CD4-positive, alpha-beta memory T cell (primary cell): Measurements from ENCODE around the gene GNAZ. TPM values are rescaled to one million over a fixed set of nuclear protein-coding genes. Genes with fewer than 3 reads are reported as not detected.
"Not testable (repeated sequence)": the region's sequence is repeated elsewhere in the genome, so short reads cannot be mapped to it uniquely, and the experiment has no call there.

Experiments used
- CTCF ChIA-PET: fragments of 350-600 bp; sonication (Branson Sonifier 250); formaldehyde crosslinking; loops from one replicate; lab custom pipeline; 2021; ENCODE audit warnings: inconsistent platforms; ENCODE audit not compliant: partially characterized antibody; lab: Charles Lee
- POLR2A ChIA-PET: fragments of 350-600 bp; sonication (Branson Sonifier 250); formaldehyde crosslinking; loops from one replicate; lab custom pipeline; 2021; ENCODE audit not compliant: partially characterized antibody; lab: Charles Lee
- DNase-seq, 5 donors: peaks; one replicate each; pipeline versions ENCODE4 v3.0.0 to v3.0.0-alpha.2; 2020 to 2022; ENCODE audit warnings: mixed read lengths in 1 of 5
- H3K27ac ChIP-seq: one replicate; pipeline ENCODE4 v1.7.0; 2013; ENCODE audit warnings: low read depth, low read length
- H3K27me3 ChIP-seq: 2 replicates; pipeline ENCODE4 v1.7.0; 2013; ENCODE audit warnings: mild to moderate bottlenecking, low read length, moderate library complexity; ENCODE audit not compliant: insufficient read depth
- H3K36me3 ChIP-seq: 2 replicates; pipeline ENCODE4 v1.7.0; 2013; ENCODE audit warnings: mild to moderate bottlenecking, low read length, moderate library complexity; ENCODE audit not compliant: insufficient read depth
- H3K4me1 ChIP-seq: 2 replicates; pipeline ENCODE4 v1.7.0; 2013; ENCODE audit warnings: mild to moderate bottlenecking, low read length, moderate library complexity; ENCODE audit not compliant: insufficient read depth
- H3K4me3 ChIP-seq, 2 donors: one replicate each; pipeline ENCODE4 v1.7.0; 2013; ENCODE audit warnings: low read length in 2 of 2, mild to moderate bottlenecking in 1 of 2
- H3K9me3 ChIP-seq, 2 donors: one replicate each; pipeline ENCODE4 v1.7.0; 2013; ENCODE audit warnings: low read length in 2 of 2, control low read depth in 1 of 2; ENCODE audit not compliant: control insufficient read depth in 1 of 2
- H3K27ac Mint-ChIP-seq, 7 donors: one replicate each; pipeline ENCODE4 v1.8.0; 2020 to 2021; ENCODE audit warnings: mixed read lengths in 7 of 7, mild to moderate bottlenecking in 6 of 7, inconsistent platforms in 3 of 7, moderate library complexity in 3 of 7
- H3K27me3 Mint-ChIP-seq, 2 donors: one replicate each; pipeline ENCODE4 v1.8.0; 2020 to 2021; ENCODE audit warnings: mixed read lengths in 2 of 2
- H3K36me3 Mint-ChIP-seq, 2 donors: one replicate each; pipeline ENCODE4 v1.8.0; 2020 to 2021; ENCODE audit warnings: mixed read lengths in 2 of 2, inconsistent platforms in 1 of 2, mild to moderate bottlenecking in 1 of 2
- H3K4me1 Mint-ChIP-seq, 4 donors: one replicate each; pipeline ENCODE4 v1.8.0; 2020 to 2021; ENCODE audit warnings: mixed read lengths in 4 of 4, mild to moderate bottlenecking in 1 of 4
- H3K4me3 Mint-ChIP-seq, 8 donors: one replicate each; pipeline ENCODE4 v1.8.0; 2020 to 2021; ENCODE audit warnings: mixed read lengths in 8 of 8, mild to moderate bottlenecking in 7 of 8, moderate library complexity in 6 of 8, inconsistent platforms in 3 of 8
- H3K9me3 Mint-ChIP-seq, 8 donors: one replicate each; pipeline ENCODE4 v1.8.0; 2020 to 2021; ENCODE audit warnings: mixed read lengths in 8 of 8, mild to moderate bottlenecking in 5 of 8, inconsistent platforms in 3 of 8, moderate library complexity in 1 of 8
- intact Hi-C: fragments of 100-400 bp; cut with micrococcal nuclease; formaldehyde crosslinking; loops from one replicate; pipeline ENCODE4 v1.15.1; 2023
- polyA plus RNA-seq, 2 donors: library from polyadenylated mRNA; unstranded; fragments of 300-500 nt; fragmentation: Illumina TruSeq; gene quantifications; one replicate each; pipeline ENCODE4 v1.2.3, GENCODE V29; 2021
- total RNA-seq, 2 experiments: library from RNA; stranded (reverse); gene quantifications; one replicate each; pipeline ENCODE4 v1.2.3, GENCODE V29; 2021

The GNAZ gene
- total and polyA plus RNA-seq, 4 experiments from 2014 or later: 0.05 to 0.76 (median 0.36) TPM; not detected in 1

DNA sequence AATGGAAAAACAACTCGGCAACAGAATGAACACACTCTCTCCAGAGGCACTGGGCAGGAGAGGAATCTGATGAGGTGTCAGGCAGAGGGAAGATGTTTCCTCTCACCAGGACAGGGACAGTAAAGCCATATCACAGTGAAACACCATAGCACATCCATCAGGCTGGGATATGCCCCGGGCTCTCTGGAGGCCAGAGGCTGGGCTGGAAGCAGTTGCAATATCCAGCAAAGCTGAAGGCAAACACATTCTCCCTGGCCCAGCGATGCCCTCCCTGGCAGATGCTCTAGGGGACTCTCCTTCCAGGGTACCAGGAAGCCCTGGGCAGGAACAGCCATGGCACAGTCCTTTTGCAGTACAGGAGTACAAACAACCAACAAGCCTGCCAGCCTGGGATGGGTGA is 60.4 kb downstream of the GNAZ start:
- ChIA-PET CTCF (interaction anchor here (10.5 kb wide), 1 partner anchor 173 kb away, joined by 185 read pairs; no protein-coding TSS in a partner anchor), POLR2A (interaction anchor here (1.9 to 3.2 kb wide), 2 partner anchors 11 to 14 kb away, joined by 8 read pairs; partner anchors contain the start of genes RAB36 and RSPH14)
- no peaks in the 10 kb centered on the region for H3K9me3 Mint-ChIP-seq
- no peak for DNase-seq
- Histone ChIP-seq H3K27me3 (no peaks in the 10 kb centered on the region), H3K4me1 (no peaks in the 10 kb centered on the region), H3K9me3 (no peaks in the 10 kb centered on the region), H3K36me3 (no peaks in the 10 kb centered on the region), H3K4me3 (no peak overlapping the region), H3K27ac (no peak overlapping the region)
- H3K4me3 Mint-ChIP-seq: no peak overlapping the region
- H3K36me3 Mint-ChIP-seq: no peaks in the 10 kb centered on the region
- peaks cover 0 to 8% (median 5%) of the 10 kb centered on the region in 4 donors for H3K4me1 Mint-ChIP-seq
- intact Hi-C loops: no loop called here
- H3K27me3 Mint-ChIP-seq: no peaks in the 10 kb centered on the region
- H3K27ac Mint-ChIP-seq: peak overlapping the region in 2 of 7 donors; percentile 5 to 68

DNA sequence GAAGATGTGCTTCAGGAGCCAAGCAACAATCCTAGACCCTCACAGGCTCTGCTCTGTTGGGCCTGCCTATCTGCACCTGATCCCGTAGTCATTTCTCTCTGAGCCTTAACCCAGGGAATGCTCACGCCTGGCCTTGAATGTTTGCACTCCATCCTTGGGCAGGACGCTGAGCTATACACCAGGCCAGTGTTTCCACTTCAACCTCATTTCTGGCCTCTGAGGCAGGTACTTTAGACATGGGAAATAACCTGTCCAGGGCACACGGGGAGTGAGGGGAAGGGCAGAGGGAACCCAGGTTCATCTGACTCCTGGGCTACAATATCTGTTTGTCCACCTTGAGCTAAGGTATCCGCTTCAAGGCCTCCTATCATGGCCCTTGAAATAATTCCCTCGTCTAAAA is 61.6 kb downstream of the GNAZ start:
- H3K4me3 Mint-ChIP-seq: no peak overlapping the region
- Histone ChIP-seq H3K27me3 (no peaks in the 10 kb centered on the region), H3K4me3 (no peak overlapping the region), H3K4me1 (peaks cover 11% of the 10 kb centered on the region), H3K27ac (no peak overlapping the region), H3K9me3 (no peaks in the 10 kb centered on the region), H3K36me3 (no peaks in the 10 kb centered on the region)
- POLR2A ChIA-PET: interaction anchor here (1.9 to 3.2 kb wide), 2 partner anchors 10 to 12 kb away, joined by 8 read pairs; partner anchors contain the start of genes RAB36 and RSPH14
- CTCF ChIA-PET: interaction anchor here (0.8 to 10.5 kb wide), 7 partner anchors 8 to 424 kb away, joined by 3 to 185 read pairs (median 3); partner anchors contain the start of gene RAB36
- no peak overlapping the region for H3K27ac Mint-ChIP-seq
- H3K27me3 Mint-ChIP-seq: no peaks in the 10 kb centered on the region
- H3K36me3 Mint-ChIP-seq: no peaks in the 10 kb centered on the region
- H3K9me3 Mint-ChIP-seq: no peaks in the 10 kb centered on the region
- peaks cover 1 to 21% (median 10%) of the 10 kb centered on the region in 4 donors for H3K4me1 Mint-ChIP-seq
- intact Hi-C loops: no loop called here
- no peak for DNase-seq

DNA sequence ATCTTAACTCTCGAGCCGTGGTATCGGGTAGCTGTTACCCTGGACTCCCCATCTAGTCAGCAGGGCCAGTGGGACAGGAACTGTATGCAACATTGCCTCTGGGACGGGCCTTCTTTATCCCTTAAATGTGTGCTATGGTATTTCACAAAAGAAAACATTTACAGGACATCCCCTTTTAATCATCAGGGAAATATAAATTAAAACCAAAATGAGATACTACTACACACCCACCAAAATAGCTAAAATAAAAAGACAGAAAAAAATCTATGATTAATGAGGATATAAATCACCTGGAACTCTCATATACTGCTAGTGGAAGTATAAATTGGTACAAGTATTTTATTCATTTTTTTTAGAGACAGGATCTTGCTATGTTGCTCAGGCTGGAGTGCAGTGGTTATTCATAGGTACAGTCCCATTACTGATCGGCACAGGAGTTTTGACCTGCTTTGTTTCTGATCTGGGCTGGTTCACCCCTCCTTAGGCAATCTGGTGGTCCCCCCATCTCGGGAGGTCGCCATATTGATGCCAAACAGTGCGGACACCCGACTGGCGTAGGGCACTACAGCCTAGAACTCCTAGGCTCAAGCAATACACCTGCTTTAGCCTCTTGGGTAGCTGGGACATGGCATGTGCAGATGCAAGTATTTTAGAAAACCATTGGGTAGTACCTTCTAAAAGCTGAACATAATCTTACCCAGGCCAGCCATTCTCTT is 62.2 kb downstream of the GNAZ start:
- H3K9me3 Mint-ChIP-seq: no peaks in the 10 kb centered on the region
- intact Hi-C loops: no loop called here
- Histone ChIP-seq H3K4me1 (peaks cover 17% of the 10 kb centered on the region), H3K4me3 (no peak overlapping the region), H3K9me3 (no peaks in the 10 kb centered on the region), H3K36me3 (no peaks in the 10 kb centered on the region), H3K27ac (no peak overlapping the region), H3K27me3 (no peaks in the 10 kb centered on the region)
- peaks cover 3 to 27% (median 14%) of the 10 kb centered on the region in 4 donors for H3K4me1 Mint-ChIP-seq
- no peak overlapping the region for H3K4me3 Mint-ChIP-seq
- H3K27me3 Mint-ChIP-seq: no peaks in the 10 kb centered on the region
- no peak for DNase-seq
- H3K36me3 Mint-ChIP-seq: no peaks in the 10 kb centered on the region
- CTCF ChIA-PET: interaction anchor here (0.9 to 10.5 kb wide), 7 partner anchors 9 to 424 kb away, joined by 3 to 185 read pairs (median 3); partner anchors contain the start of gene RAB36
- POLR2A ChIA-PET: interaction anchor here (1.9 to 3.2 kb wide), 2 partner anchors 9 to 12 kb away, joined by 8 read pairs; partner anchors contain the start of genes RAB36 and RSPH14
- peak overlapping the region in 1 of 7 donors; percentile 35 for H3K27ac Mint-ChIP-seq

GRCh38 chr22:23133922-23134321 is 63.6 kb downstream of the GNAZ start:
- Histone ChIP-seq H3K36me3 (no peaks in the 10 kb centered on the region), H3K27ac (no peak overlapping the region), H3K9me3 (no peaks in the 10 kb centered on the region), H3K4me3 (no peak overlapping the region), H3K4me1 (peaks cover 31% of the 10 kb centered on the region), H3K27me3 (no peaks in the 10 kb centered on the region)
- no peak for DNase-seq
- H3K36me3 Mint-ChIP-seq: no peaks in the 10 kb centered on the region
- intact Hi-C loops: no loop called here
- no peaks in the 10 kb centered on the region for H3K27me3 Mint-ChIP-seq
- H3K4me1 Mint-ChIP-seq: peaks cover 9 to 34% (median 23%) of the 10 kb centered on the region in 4 donors
- H3K27ac Mint-ChIP-seq: peak overlapping the region in 2 of 7 donors; percentile 51 to 64
- H3K9me3 Mint-ChIP-seq: no peaks in the 10 kb centered on the region
- no peak overlapping the region for H3K4me3 Mint-ChIP-seq
- ChIA-PET CTCF (interaction anchor here (10.5 kb wide), 1 partner anchor 176 kb away, joined by 185 read pairs; no protein-coding TSS in a partner anchor), POLR2A (interaction anchor here (3.2 kb wide), 1 partner anchor 11 kb away, joined by 8 read pairs; the partner anchor contains the start of gene RAB36)

GRCh38 chr22:23136991-23137390 is 66.7 kb downstream of the GNAZ start:
- DNase-seq, H3K27me3 Mint-ChIP-seq, H3K27me3 ChIP-seq, H3K36me3 Mint-ChIP-seq, H3K9me3 Mint-ChIP-seq, H3K4me3 ChIP-seq, H3K9me3 ChIP-seq, CTCF ChIA-PET, H3K36me3 ChIP-seq: not testable (repeated sequence)
- H3K4me1 ChIP-seq: peaks cover 52% of the 10 kb centered on the region
- POLR2A ChIA-PET: interaction anchor here (1.6 to 2.0 kb wide), 4 partner anchors 9 to 66 kb away, joined by 7 to 12 read pairs (median 10); partner anchors contain the start of genes BCR and GNAZ
- H3K4me1 Mint-ChIP-seq: peaks cover 18 to 60% (median 38%) of the 10 kb centered on the region in 4 donors
- intact Hi-C loops: loop anchor here (5.0 kb wide), 1 partner anchor 70 kb away; no protein-coding TSS in a partner anchor
- H3K27ac ChIP-seq: peak overlapping the region; percentile 61
- peak overlapping the region in 4 of 8 donors; percentile 20 to 89 (median 45) for H3K4me3 Mint-ChIP-seq
- H3K27ac Mint-ChIP-seq: peak overlapping the region; percentile 64 to 99 (median 96)

GRCh38 chr22:23137468-23137867 is 67.1 kb downstream of the GNAZ start:
- no peaks in the 10 kb centered on the region for H3K27me3 ChIP-seq
- peak overlapping the region; percentile 61 for H3K27ac ChIP-seq
- Mint-ChIP-seq H3K4me1 (peaks cover 21 to 65% (median 42%) of the 10 kb centered on the region in 4 donors), H3K4me3 (peak overlapping the region in 7 of 8 donors; percentile 56 to 89 (median 69)), H3K27ac (peak overlapping the region; percentile 93 to 99 (median 96)), H3K9me3 (peaks cover 0 to 1% (median 0%) of the 10 kb centered on the region in 8 donors), H3K27me3 (no peaks in the 10 kb centered on the region), H3K36me3 (no peaks in the 10 kb centered on the region)
- CTCF ChIA-PET: interaction anchor here (1.0 to 1.4 kb wide), 5 partner anchors 10 to 181 kb away, joined by 3 to 8 read pairs (median 5); no protein-coding TSS in a partner anchor
- no peaks in the 10 kb centered on the region for H3K9me3 ChIP-seq
- peaks cover 56% of the 10 kb centered on the region for H3K4me1 ChIP-seq
- POLR2A ChIA-PET: interaction anchor here (1.1 to 2.0 kb wide), 6 partner anchors 9 to 67 kb away, joined by 4 to 12 read pairs (median 10); partner anchors contain the start of genes BCR and GNAZ
- intact Hi-C loops: loop anchor here (5.0 kb wide), 1 partner anchor 70 kb away; no protein-coding TSS in a partner anchor
- no peaks in the 10 kb centered on the region for H3K36me3 ChIP-seq
- no peak overlapping the region for H3K4me3 ChIP-seq
- no peak for DNase-seq
